HEK293T (cell line): ENCODE results near the gene IRF3.

Source experiments
- CTCF ChIA-PET: fragments of 350-600 bp; formaldehyde crosslinking; extraction: SDS; loops from one replicate; lab custom pipeline; 2021; ENCODE audit warnings: antibody characterized with exemption, inconsistent platforms; lab: Yijun Ruan, JAX
- POLR2A ChIA-PET: fragments of 350-600 bp; formaldehyde crosslinking; extraction: SDS; loops from one replicate; lab custom pipeline; 2020; ENCODE audit warnings: antibody characterized with exemption, inconsistent platforms; lab: Yijun Ruan, JAX
- DNase-seq: peaks from one replicate; pipeline ENCODE4 v3.0.0; 2012; ENCODE audit warnings: mixed read lengths; ENCODE audit errors: extremely low spot score
- ARNT ChIP-seq: fragments of 450-650 bp; IDR thresholded peaks from 2 replicates; pipeline ENCODE4 v1.6.1; 2017; ENCODE audit warnings: mild to moderate bottlenecking
- BHLHE40 ChIP-seq: fragments of 450-650 bp; IDR thresholded peaks from 2 replicates; pipeline ENCODE4 v1.6.1; 2016; ENCODE audit warnings: mild to moderate bottlenecking, moderate library complexity, borderline replicate concordance
- CTBP1 ChIP-seq: fragments of 450-650 bp; IDR thresholded peaks from 2 replicates; pipeline ENCODE4 v1.6.1; 2016; ENCODE audit warnings: borderline replicate concordance
- ELF4 ChIP-seq: fragments of 450-650 bp; IDR thresholded peaks from 2 replicates; pipeline ENCODE4 v1.6.1; 2017; ENCODE audit warnings: antibody characterized with exemption
- FOXA1 ChIP-seq: fragments of 450-650 bp; IDR thresholded peaks from 2 replicates; pipeline ENCODE4 v1.6.1; 2016; ENCODE audit warnings: mild to moderate bottlenecking
- FOXK2 ChIP-seq: fragments of 450-650 bp; IDR thresholded peaks from 2 replicates; pipeline ENCODE4 v1.6.1; 2016; ENCODE audit warnings: mild to moderate bottlenecking
- FOXM1 ChIP-seq: fragments of 450-650 bp; IDR thresholded peaks from 2 replicates; pipeline ENCODE4 v1.6.1; 2017; ENCODE audit warnings: mild to moderate bottlenecking, borderline replicate concordance
- HDGF ChIP-seq: fragments of 450-650 bp; IDR thresholded peaks from 2 replicates; pipeline ENCODE4 v1.6.1; 2017; ENCODE audit warnings: antibody characterized with exemption, borderline replicate concordance
- L3MBTL2 ChIP-seq: fragments of 450-650 bp; conservative IDR thresholded peaks from 2 replicates; pipeline ENCODE4 v1.6.1; 2016; ENCODE audit warnings: mild to moderate bottlenecking
- LEF1 ChIP-seq: fragments of 450-650 bp; IDR thresholded peaks from 2 replicates; pipeline ENCODE4 v1.6.1; 2017; ENCODE audit warnings: mild to moderate bottlenecking, borderline replicate concordance
- NFRKB ChIP-seq: fragments of 450-650 bp; IDR thresholded peaks from 2 replicates; pipeline ENCODE4 v1.6.1; 2016; ENCODE audit warnings: mild to moderate bottlenecking, moderate library complexity
- SP1 ChIP-seq: fragments of 450-650 bp; IDR thresholded peaks from 2 replicates; pipeline ENCODE4 v1.6.1; 2017
- SUZ12 ChIP-seq: fragments of 450-650 bp; IDR thresholded peaks from 2 replicates; pipeline ENCODE4 v1.6.1; 2016; ENCODE audit warnings: mild to moderate bottlenecking
- TARDBP ChIP-seq: fragments of 450-650 bp; IDR thresholded peaks from 2 replicates; pipeline ENCODE4 v1.6.1; 2016
- ZNF384 ChIP-seq: fragments of 450-650 bp; IDR thresholded peaks from 2 replicates; pipeline ENCODE4 v1.6.1; 2016

The IRF3 gene

DNA sequence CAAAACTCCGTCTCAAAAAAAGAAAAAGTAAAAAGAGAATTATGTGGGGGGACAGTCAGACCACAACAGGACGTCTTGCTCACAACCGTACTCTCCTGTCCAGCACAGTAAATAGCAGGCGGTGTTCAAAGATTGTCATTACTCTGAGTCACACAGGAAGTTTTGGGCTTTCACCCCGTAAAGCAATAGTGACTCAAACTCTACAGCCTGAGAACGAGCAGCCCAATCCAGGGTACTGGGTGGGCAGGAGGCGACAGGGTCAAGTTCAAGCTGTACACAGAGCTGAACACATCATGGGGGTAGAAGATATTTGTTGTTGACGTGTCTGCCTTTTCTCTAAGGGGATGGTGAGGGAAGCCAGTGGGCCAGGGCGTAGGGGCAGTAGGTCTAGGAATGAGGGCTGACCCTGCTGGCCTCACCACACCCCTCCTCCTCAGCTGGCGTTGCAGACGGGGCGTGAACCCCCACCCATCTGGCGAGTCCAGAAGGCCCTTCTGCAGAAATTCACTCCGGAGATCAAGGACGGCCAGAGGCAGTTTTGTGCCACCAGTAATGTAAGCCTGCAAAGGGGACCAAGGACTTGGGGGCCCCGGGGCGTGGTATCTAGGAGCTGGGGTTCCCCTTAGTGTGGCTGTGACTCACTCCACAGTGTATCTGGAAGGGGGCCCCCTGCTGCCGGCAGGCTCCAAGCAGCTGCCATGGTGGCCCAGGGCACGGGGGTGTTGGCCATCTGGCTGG lies 51.4 kb downstream of the IRF3 start:
- POLR2A ChIA-PET = no interaction called here
- no peak for DNase-seq
- CTCF ChIA-PET = no interaction called here
- TF ChIP-seq FOXK2 = no peak
- TF ChIP-seq ZNF384 = no peak
- TF ChIP-seq LEF1 = no peak
- TF ChIP-seq L3MBTL2 = no peak
- TF ChIP-seq SUZ12 = no peak
- TF ChIP-seq FOXM1 = no peak
- TF ChIP-seq ARNT = no peak
- TF ChIP-seq ELF4 = no peak
- TF ChIP-seq HDGF = no peak
- no peak for TF ChIP-seq SP1
- no peak for TF ChIP-seq BHLHE40
- no peak for TF ChIP-seq TARDBP
- TF ChIP-seq CTBP1 = no peak

DNA sequence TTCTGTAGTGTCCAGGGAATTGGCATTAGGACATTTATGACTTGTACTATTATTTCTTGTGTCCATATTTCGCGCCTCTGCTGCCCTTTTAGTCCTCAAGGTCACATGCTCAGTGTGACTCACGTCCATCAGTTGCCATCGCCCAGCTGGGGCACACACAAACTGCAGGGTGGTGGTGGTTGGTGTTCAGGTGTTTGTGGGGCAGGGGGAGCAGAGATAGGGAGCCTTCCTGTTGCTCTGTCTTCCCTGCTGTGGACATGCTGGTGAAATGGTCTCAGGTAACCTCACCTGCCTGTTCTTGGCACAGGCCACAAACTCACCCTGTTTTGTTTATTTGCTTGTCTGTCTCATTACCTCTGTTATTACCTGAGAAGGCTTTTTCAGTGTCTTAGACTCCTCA lies 52.3 kb downstream of the IRF3 start:
- no peak for DNase-seq
- POLR2A ChIA-PET = no interaction called here
- CTCF ChIA-PET = no interaction called here
- TF ChIP-seq BHLHE40 (no peak), SP1 (no peak), NFRKB (no peak), HDGF (no peak), FOXA1 (no peak), L3MBTL2 (no peak), LEF1 (no peak), ELF4 (no peak), ARNT (no peak), FOXM1 (no peak), FOXK2 (no peak), ZNF384 (no peak), SUZ12 (no peak)
